Bronchial epithelial cell (primary cell): ENCODE results near the gene DNAJB6. TPM values are rescaled to one million over a fixed set of nuclear protein-coding genes. Genes with fewer than 3 reads are reported as not detected.

ENCODE experiments used
- DNase-seq: peaks from one replicate; pipeline ENCODE4 v3.0.0-alpha.2; 2010; ENCODE audit warnings: low read depth
- FAIRE-seq: peaks from 2 replicates; lab custom pipeline; 2011; peaks lifted over from hg19 to GRCh38; lab: Jason Lieb, UNC
- H3K27me3 ChIP-seq: 2 replicates; pipeline ENCODE4 v1.5.1; 2011; ENCODE audit warnings: low read length; ENCODE audit not compliant: control insufficient read depth, insufficient read depth
- H3K36me3 ChIP-seq: 2 replicates; pipeline ENCODE4 v1.5.1; 2011; ENCODE audit warnings: low read length; ENCODE audit not compliant: control insufficient read depth, insufficient read depth
- H3K4me3 ChIP-seq: 2 replicates; pipeline ENCODE4 v1.5.1; 2011; ENCODE audit warnings: mild to moderate bottlenecking, low read depth, low read length, control low read depth
- CTCF ChIP-seq: IDR thresholded peaks from 2 replicates; pipeline ENCODE4 v1.5.1; 2011; ENCODE audit warnings: mild to moderate bottlenecking, moderate library complexity, low read length, control low read depth, inconsistent platforms; ENCODE audit not compliant: insufficient read depth, severe bottlenecking
- total RNA-seq: library from RNA; depleted of rRNA; stranded (reverse); fragments of >200 nt; gene quantifications from 2 replicates; pipeline ENCODE4 v1.2.1, GENCODE V29; 2014

The DNAJB6 gene
- total RNA-seq, 1 donor from 2014 or later = 87.9 TPM

DNA sequence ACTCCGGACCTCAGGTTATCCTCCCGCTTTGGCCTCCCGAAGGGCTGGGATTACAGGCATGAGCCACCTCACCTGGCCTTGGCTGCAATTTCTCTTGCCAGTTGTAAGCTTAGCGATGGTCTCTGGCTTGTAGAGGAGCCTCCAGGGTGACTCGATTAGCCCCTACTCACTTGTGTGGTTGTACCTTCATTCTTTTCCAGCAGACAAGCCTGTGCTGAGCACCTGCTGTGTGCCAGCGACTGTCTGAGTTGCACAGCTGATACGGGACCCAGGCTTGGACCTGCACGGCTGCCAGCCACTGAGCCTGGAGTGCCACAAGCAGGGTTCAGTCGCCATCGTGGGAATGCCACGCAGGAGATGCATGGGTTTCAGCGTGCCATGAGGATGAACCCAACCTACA, 42.0 kb upstream of the DNAJB6 start:
- TF ChIP-seq CTCF = no peak
- Histone ChIP-seq H3K36me3 (no peaks in the 10 kb centered on the region), H3K4me3 (no peak overlapping the region), H3K27me3 (no peaks in the 10 kb centered on the region)
- FAIRE-seq (no peak), DNase-seq (no peak)

DNA sequence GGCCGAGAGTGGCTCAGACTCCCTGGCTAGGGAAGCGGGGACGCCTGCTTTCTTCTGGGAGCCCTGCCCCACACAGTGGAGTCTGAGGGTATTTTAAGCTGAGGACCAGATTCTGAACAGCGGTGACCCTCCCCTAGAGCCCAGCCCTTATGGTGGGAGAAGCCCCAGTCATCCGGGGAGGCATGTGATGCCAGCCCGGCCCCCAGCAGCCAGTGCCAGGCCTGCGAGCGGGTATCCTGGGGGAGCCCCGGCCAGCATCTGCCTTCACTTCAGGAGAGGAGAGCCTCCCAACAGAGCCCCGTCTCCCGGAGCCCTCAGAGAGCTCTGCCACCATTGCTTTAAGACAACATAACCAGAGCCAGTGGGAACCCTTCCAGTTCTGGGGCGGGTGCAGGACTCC, 41.5 kb upstream of the DNAJB6 start:
- Histone ChIP-seq H3K4me3 (no peak overlapping the region), H3K27me3 (no peaks in the 10 kb centered on the region), H3K36me3 (no peaks in the 10 kb centered on the region)
- no peak for FAIRE-seq
- no peak for DNase-seq
- TF ChIP-seq CTCF = no peak

GRCh38 chr7:157297185-157297584, 39.6 kb upstream of the DNAJB6 start:
- no peak overlapping the region for H3K4me3 ChIP-seq
- no peak for DNase-seq
- H3K36me3 ChIP-seq = no peaks in the 10 kb centered on the region
- no peaks in the 10 kb centered on the region for H3K27me3 ChIP-seq
- TF ChIP-seq CTCF = no peak
- no peak for FAIRE-seq

GRCh38 chr7:157299317-157299612, 37.5 kb upstream of the DNAJB6 start:
- DNase-seq = no peak
- H3K36me3 ChIP-seq = no peaks in the 10 kb centered on the region
- H3K4me3 ChIP-seq = no peak overlapping the region
- TF ChIP-seq CTCF = no peak
- FAIRE-seq = no peak
- no peaks in the 10 kb centered on the region for H3K27me3 ChIP-seq

DNA sequence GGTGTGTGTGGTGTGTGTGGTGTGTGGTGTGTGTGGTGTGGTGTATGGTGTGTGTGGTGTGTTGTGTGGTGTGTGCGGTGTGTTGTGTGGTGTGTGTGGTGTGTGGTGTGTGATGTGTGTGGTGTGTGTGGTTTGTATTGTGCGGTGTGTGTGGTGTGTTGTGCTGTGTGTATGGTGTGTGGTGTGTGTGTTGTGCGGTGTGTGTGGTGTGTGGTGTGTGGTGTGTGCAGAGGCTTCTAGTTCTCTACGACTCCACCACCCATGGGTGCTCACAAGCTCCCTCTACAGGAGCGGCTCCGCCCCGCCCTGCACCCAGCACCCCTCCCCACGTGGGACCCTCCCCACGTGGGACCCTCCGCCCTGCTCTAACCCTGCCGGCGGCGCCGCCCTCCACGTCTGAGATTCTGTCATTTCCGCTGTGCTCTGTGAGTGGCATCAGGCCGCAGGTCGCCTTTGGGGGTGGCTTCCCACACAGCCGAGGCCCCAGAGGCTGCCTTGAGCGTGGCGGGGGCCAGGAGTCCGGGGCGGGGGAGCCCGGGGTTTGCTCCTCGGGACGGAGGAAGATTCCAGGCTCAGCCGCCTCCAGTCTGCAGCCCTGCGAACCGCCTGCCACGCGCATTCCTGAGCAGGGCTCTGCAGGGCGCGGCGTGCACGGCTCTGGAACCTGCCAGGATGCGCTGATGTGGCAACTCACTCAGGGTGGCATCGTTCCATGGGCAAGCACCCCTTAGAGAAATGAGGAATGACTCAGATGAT, 37.0 kb upstream of the DNAJB6 start:
- FAIRE-seq = peak; percentile 99
- no peak for DNase-seq
- Histone ChIP-seq H3K27me3 (no peaks in the 10 kb centered on the region), H3K36me3 (no peaks in the 10 kb centered on the region), H3K4me3 (no peak overlapping the region)
- no peak for TF ChIP-seq CTCF

- no peaks in the 10 kb centered on the region for H3K27me3 ChIP-seq
- FAIRE-seq (no peak), DNase-seq (no peak)
- no peak for TF ChIP-seq CTCF
- no peak overlapping the region for H3K4me3 ChIP-seq
- H3K36me3 ChIP-seq = no peaks in the 10 kb centered on the region
Measured at GRCh38 chr7:157300369-157300825, 36.4 kb upstream of the DNAJB6 start.
